GM12878 (cell line): ENCODE data around the gene CD3E. TPM values are rescaled to one million over a fixed set of nuclear protein-coding genes. Genes with fewer than 3 reads are reported as not detected.

Experiments
- ATAC-seq: fragments of 200-7000 bp; cut with Tn5 transposase; 3 replicates; pipeline ENCODE4 v1.9.1; 2020; ENCODE audit warnings: mild to moderate bottlenecking, moderate library complexity
- BruUV-seq: library from RNA; stranded (reverse); fragments of 400-500 nt; replicated peaks from 2 replicates; lab custom pipeline; 2021; lab: Mats Ljungman, UMichigan
- CTCF ChIA-PET: fragments of 300-600 bp; sonication (Branson Sonifier 250); formaldehyde crosslinking; extraction: SDS; loops from one replicate; lab custom pipeline; 2021; ENCODE audit warnings: inconsistent platforms; lab: Yijun Ruan, JAX
- POLR2A ChIA-PET: fragments of 350-600 bp; formaldehyde crosslinking; extraction: SDS; loops from one replicate; lab custom pipeline; 2021; ENCODE audit warnings: inconsistent platforms; lab: Charles Lee
- RAD21 ChIA-PET: fragments of 300-600 bp; sonication (Branson Sonifier 250); formaldehyde crosslinking; loops from one replicate; lab custom pipeline; 2023; ENCODE audit warnings: antibody characterized with exemption; ENCODE audit not compliant: unreplicated experiment; lab: Charles Lee
- SMC1A ChIA-PET: fragments of 300-600 bp; sonication (Branson Sonifier 250); formaldehyde crosslinking; loops from one replicate; lab custom pipeline; 2023; ENCODE audit not compliant: unreplicated experiment, uncharacterized antibody; lab: Charles Lee
- DNase-seq: peaks from one replicate; pipeline ENCODE4 v3.0.0-alpha.2; 2011; ENCODE audit warnings: low read depth, low spot score
- FAIRE-seq: peaks from 3 replicates; lab custom pipeline; 2011; peaks lifted over from hg19 to GRCh38; lab: Jason Lieb, UNC
- H2AFZ ChIP-seq: 2 replicates; pipeline ENCODE4 v1.6.0; 2011; ENCODE audit warnings: low read depth, low read length, control low read depth; ENCODE audit not compliant: control insufficient read depth
- H3K27ac ChIP-seq: 2 replicates; pipeline ENCODE4 v1.5.1; 2011; ENCODE audit warnings: control low read depth; ENCODE audit not compliant: control insufficient read depth, insufficient read depth
- H3K27me3 ChIP-seq, 2 experiments: replicated peaks in 1 of 2; 2 replicates each; pipeline versions ENCODE4 v1.6.0 to v1.6.1; 2011; ENCODE audit warnings: low read length in 1 of 2; ENCODE audit not compliant: control insufficient read depth in 2 of 2, insufficient read depth in 2 of 2
- H3K36me3 ChIP-seq, 2 experiments: 2 replicates each; pipeline ENCODE4 v1.5.1; 2011; ENCODE audit warnings: low read length in 1 of 2; ENCODE audit not compliant: control insufficient read depth in 2 of 2, insufficient read depth in 2 of 2
- H3K4me1 ChIP-seq: 2 replicates; pipeline ENCODE4 v1.6.1; 2011; ENCODE audit warnings: mild to moderate bottlenecking, low read length, moderate library complexity, mixed read lengths; ENCODE audit not compliant: control insufficient read depth, insufficient read depth
- H3K4me2 ChIP-seq: 2 replicates; pipeline ENCODE4 v1.6.0; 2011; ENCODE audit warnings: control low read depth; ENCODE audit not compliant: control insufficient read depth, insufficient read depth
- H3K4me3 ChIP-seq: fragments of 200-600 bp; sonication (generic); 2 replicates; pipeline ENCODE4 v1.5.1; 2016
- H3K79me2 ChIP-seq: 2 replicates; pipeline ENCODE4 v1.6.0; 2011; ENCODE audit warnings: low read length; ENCODE audit not compliant: control insufficient read depth, insufficient read depth
- H3K9ac ChIP-seq: 2 replicates; pipeline ENCODE4 v1.8.0; 2011; ENCODE audit warnings: low read length, control low read depth, mixed read lengths; ENCODE audit not compliant: control insufficient read depth, insufficient read depth
- H3K9me3 ChIP-seq: replicated peaks from 3 replicates; pipeline ENCODE4 v1.5.1; 2011; ENCODE audit warnings: mild to moderate bottlenecking, low read length; ENCODE audit not compliant: control insufficient read depth, insufficient read depth
- H4K20me1 ChIP-seq: 2 replicates; pipeline ENCODE4 v1.6.0; 2011; ENCODE audit not compliant: control insufficient read depth, insufficient read depth
- ATF3 ChIP-seq: IDR thresholded peaks from 2 replicates; pipeline ENCODE4 v1.6.1; 2011; ENCODE audit warnings: low read depth, mild to moderate bottlenecking, low read length, moderate library complexity, borderline replicate concordance; ENCODE audit errors: extremely low read depth
- BCL11A ChIP-seq: IDR thresholded peaks from 2 replicates; pipeline ENCODE4 v1.6.1; 2011; ENCODE audit warnings: low read depth, low read length
- HDAC6 ChIP-seq: fragments of 200-600 bp; sonication (generic); IDR thresholded peaks from one replicate; pipeline ENCODE4 v1.8.0; 2017; ENCODE audit warnings: antibody characterized with exemption; ENCODE audit not compliant: unreplicated experiment
- SP1 ChIP-seq: IDR thresholded peaks from one replicate; pipeline ENCODE4 v1.6.1; 2011; ENCODE audit warnings: low read depth, low read length
- ZNF687 ChIP-seq: fragments of 450-650 bp; IDR thresholded peaks from 2 replicates; pipeline ENCODE4 v1.6.1; 2017; ENCODE audit warnings: mild to moderate bottlenecking, moderate library complexity
- WGBS: methylation state at CpG from one replicate; pipeline ENCODE4 v1.1.6; 2016; ENCODE audit warnings: low lambda C conversion rate; ENCODE audit not compliant: insufficient replicate concordance, insufficient coverage; ENCODE audit errors: missing lambda C conversion rate; 5-methylcytosine and 5-hydroxymethylcytosine counted together
- in situ Hi-C: fragments of 300-500 bp; cut with MboI; formaldehyde crosslinking; loops from 9 replicates; pipeline ENCODE4 v1.14.3; 2018; ENCODE audit warnings: mixed read lengths
- intact Hi-C: fragments of 100-400 bp; cut with micrococcal nuclease; formaldehyde crosslinking; loops from one replicate; pipeline ENCODE4 v1.14.2; 2022; ENCODE audit not compliant: unreplicated experiment
- polyA plus RNA-seq, 11 experiments: library from polyadenylated mRNA; depleted of rRNA in 4 of 11; unstranded in 6 of 11; stranded (reverse) in 5 of 11; fragments of >200 nt; fragmentation: Nextera tagmentation in 4 of 11; fragmentation: Illumina TruSeq in 1 of 11; extraction: Ambion mirVana in 4 of 11; extraction: Trizol in 1 of 11; gene quantifications; 1 replicate in 1 of 11; 2 replicates in 10 of 11; pipeline versions ENCODE4 v1.2.1 to v1.2.3, GENCODE V29; 2011 to 2016; ENCODE audit warnings: inconsistent platforms in 2 of 11, missing spikeins in 2 of 11, low read depth in 1 of 11
- total RNA-seq, 4 experiments: library from RNA; depleted of rRNA in 3 of 4; stranded (reverse); fragments of >200 nt in 3 of 4; fragmentation: Illumina TruSeq in 1 of 4; extraction: Trizol in 1 of 4; gene quantifications; 2 replicates each; pipeline versions ENCODE4 v1.2.1 to v1.2.3, GENCODE V29; 2013 to 2021

CD3E gene
- total and polyA plus RNA-seq, 10 of the 15 experiments (the other 5 are each of a cell fraction or from before 2014, with no cell fraction given): 0.10 to 17.3 (median 3.8) TPM

GRCh38 chr11:118275176-118275575 lies 29.4 kb upstream of the CD3E start:
- Histone ChIP-seq H3K9me3 (no peaks in the 10 kb centered on the region), H3K27me3 (no peaks in the 10 kb centered on the region), H3K36me3 (no peaks in the 10 kb centered on the region), H3K4me2 (no peak overlapping the region), H4K20me1 (no peaks in the 10 kb centered on the region), H3K79me2 (no peaks in the 10 kb centered on the region)
- ChIA-PET CTCF (interaction anchor here (0.8 to 3.2 kb wide), 5 partner anchors 10 to 31 kb away, joined by 3 to 17 read pairs (median 3); partner anchors contain the start of gene MPZL2), RAD21 (no interaction called here), POLR2A (interaction anchor here (1.1 kb wide), 1 partner anchor 227 kb away, joined by 4 read pairs; no protein-coding TSS in a partner anchor)
- FAIRE-seq (no peak), ATAC-seq (no peak)
- in situ Hi-C loops: no loop called here
- TF ChIP-seq ATF3 (no peak), SP1 (no peak), HDAC6 (no peak), BCL11A (no peak), ZNF687 (no peak)
- TF ChIP-seq, all 136 proteins: peak for 0
- H3K4me1 ChIP-seq: peaks cover 4% of the 10 kb centered on the region; the same call in 1 of the 2 replicates
- intact Hi-C loops: no loop called here
- 55% methylated on average over 4 of the region's 4 CpGs for WGBS
- no peak overlapping the region for H3K4me3 ChIP-seq
- no peak overlapping the region for H3K27ac ChIP-seq
- SMC1A ChIA-PET: interaction anchor here (3.3 to 7.2 kb wide), 2 partner anchors 12 to 77 kb away, joined by 13 to 56 read pairs; partner anchors contain the start of gene MPZL2
- H3K9ac ChIP-seq: no peak overlapping the region
- no peak overlapping the region for H2AFZ ChIP-seq
- DNase-seq: no peak
- no TSS peak for BruUV-seq
